H7 (cell line): Measurements from ENCODE around the gene PLEKHA6. TPM values are rescaled to one million over a fixed set of nuclear protein-coding genes. Genes with fewer than 3 reads are reported as not detected.

Experiments used
- DNase-seq: peaks from one replicate; pipeline ENCODE4 v3.0.0; 2012
- H3K27me3 ChIP-seq: 2 replicates; pipeline ENCODE4 v1.6.0; 2011; ENCODE audit warnings: mild to moderate bottlenecking, low read length; ENCODE audit not compliant: control insufficient read depth, insufficient read depth
- H3K36me3 ChIP-seq: replicated peaks from 2 replicates; pipeline ENCODE4 v1.5.1; 2011; ENCODE audit warnings: low read length; ENCODE audit not compliant: control insufficient read depth, insufficient read depth
- H3K4me3 ChIP-seq: 2 replicates; pipeline ENCODE4 v1.5.1; 2011; ENCODE audit warnings: low read depth, mild to moderate bottlenecking, control low read depth, low read length, moderate library complexity; ENCODE audit not compliant: insufficient read depth
- total RNA-seq: library from RNA; depleted of rRNA; stranded (reverse); fragments of >200 nt; shearing (Covaris generic); gene quantifications from 2 replicates; pipeline ENCODE4 v1.2.3, GENCODE V29; 2014

PLEKHA6 gene
- total RNA-seq, 1 experiment from 2014 or later = 3.0 TPM

GRCh38 chr1:204367193-204367858, 7.6 kb upstream of the PLEKHA6 start:
- H3K4me3 ChIP-seq = no peak overlapping the region
- H3K36me3 ChIP-seq = no peaks in the 10 kb centered on the region
- peaks cover 6% of the 10 kb centered on the region for H3K27me3 ChIP-seq
- DNase-seq = peak; percentile 15

GRCh38 chr1:204366759-204367158, 7.0 kb upstream of the PLEKHA6 start:
- Histone ChIP-seq H3K4me3 (no peak overlapping the region), H3K36me3 (no peaks in the 10 kb centered on the region), H3K27me3 (peaks cover 8% of the 10 kb centered on the region)
- peak; percentile 85 for DNase-seq

GRCh38 chr1:204363335-204364114, 3.8 kb upstream of the PLEKHA6 start:
- DNase-seq = peak; percentile 86
- H3K27me3 ChIP-seq = peaks cover 9% of the 10 kb centered on the region
- no peaks in the 10 kb centered on the region for H3K36me3 ChIP-seq
- peak overlapping the region; percentile 21; the same call in 1 of the 2 replicates for H3K4me3 ChIP-seq

- no peak for DNase-seq
- Histone ChIP-seq H3K36me3 (no peaks in the 10 kb centered on the region), H3K27me3 (peaks cover 10% of the 10 kb centered on the region), H3K4me3 (no peak overlapping the region; the same call in 1 of the 2 replicates)
Observed at GRCh38 chr1:204362984-204363334, 3.2 kb upstream of the PLEKHA6 start.

- DNase-seq = peak; percentile 24
- no peak overlapping the region for H3K4me3 ChIP-seq
Observed at GRCh38 chr1:204361781-204362180, 2.1 kb upstream of the PLEKHA6 start.

GRCh38 chr1:204361341-204361771, 1.6 kb upstream of the PLEKHA6 start:
- Histone ChIP-seq H3K27me3 (peaks cover 10% of the 10 kb centered on the region), H3K4me3 (no peak overlapping the region), H3K36me3 (no peaks in the 10 kb centered on the region)
- DNase-seq = peak; percentile 27

More at GRCh38 chr1:204361781-204362180, 2.1 kb upstream of the PLEKHA6 start:
- Histone ChIP-seq H3K27me3 (peaks cover 10% of the 10 kb centered on the region), H3K36me3 (no peaks in the 10 kb centered on the region)

- Histone ChIP-seq H3K36me3 (no peaks in the 10 kb centered on the region), H3K27me3 (peaks cover 10% of the 10 kb centered on the region), H3K4me3 (no peak overlapping the region)
- DNase-seq = no peak
Observed at GRCh38 chr1:204360314-204360713, 585 bp upstream of the PLEKHA6 start.

GRCh38 chr1:204359131-204359473, 627 bp downstream of the PLEKHA6 start:
- no peak for DNase-seq
- no peaks in the 10 kb centered on the region for H3K36me3 ChIP-seq
- no peak overlapping the region for H3K4me3 ChIP-seq

GRCh38 chr1:204358605-204359004, 1.1 kb downstream of the PLEKHA6 start:
- DNase-seq = peak; percentile 50
- no peaks in the 10 kb centered on the region for H3K36me3 ChIP-seq
- no peak overlapping the region for H3K4me3 ChIP-seq
- H3K27me3 ChIP-seq = peaks cover 10% of the 10 kb centered on the region

More at GRCh38 chr1:204359131-204359473, 627 bp downstream of the PLEKHA6 start:
- H3K27me3 ChIP-seq = peaks cover 10% of the 10 kb centered on the region

GRCh38 chr1:204357551-204358490, 1.9 kb downstream of the PLEKHA6 start:
- H3K27me3 ChIP-seq = peaks cover 6% of the 10 kb centered on the region
- no peaks in the 10 kb centered on the region for H3K36me3 ChIP-seq
- DNase-seq = peak; percentile 73
- no peak overlapping the region for H3K4me3 ChIP-seq

- no peak for DNase-seq
- Histone ChIP-seq H3K4me3 (no peak overlapping the region), H3K36me3 (no peaks in the 10 kb centered on the region), H3K27me3 (peaks cover 2% of the 10 kb centered on the region)
Observed at GRCh38 chr1:204356997-204357396, 2.7 kb downstream of the PLEKHA6 start.

GRCh38 chr1:204355913-204356312, 3.8 kb downstream of the PLEKHA6 start:
- peaks cover 2% of the 10 kb centered on the region for H3K27me3 ChIP-seq
- no peak overlapping the region for H3K4me3 ChIP-seq
- no peaks in the 10 kb centered on the region for H3K36me3 ChIP-seq
- DNase-seq = no peak

- DNase-seq = no peak
- H3K4me3 ChIP-seq = no peak overlapping the region
- peaks cover 2% of the 10 kb centered on the region for H3K27me3 ChIP-seq
- H3K36me3 ChIP-seq = no peaks in the 10 kb centered on the region
Observed at GRCh38 chr1:204354579-204354978, 5.2 kb downstream of the PLEKHA6 start.

GRCh38 chr1:204353213-204353910, 6.4 kb downstream of the PLEKHA6 start:
- Histone ChIP-seq H3K36me3 (no peaks in the 10 kb centered on the region), H3K27me3 (no peaks in the 10 kb centered on the region; the same call in 1 of the 2 replicates), H3K4me3 (no peak overlapping the region)
- DNase-seq = no peak
